Testis (tissue), 3 donors: ENCODE results near the gene MAML3. TPM values are rescaled to one million over a fixed set of nuclear protein-coding genes. Genes with fewer than 3 reads are reported as not detected.

ENCODE experiments used
- DNase-seq: peaks from one replicate; pipeline ENCODE4 v3.0.0-alpha.2; 2019
- H3K27ac ChIP-seq, 2 donors: fragments of 200-600 bp; sonication (generic); one replicate each; pipeline ENCODE4 v1.5.1; 2019
- H3K27me3 ChIP-seq: fragments of 200-600 bp; sonication (generic); one replicate; pipeline ENCODE4 v1.5.1; 2019
- H3K36me3 ChIP-seq: fragments of 200-600 bp; sonication (generic); one replicate; pipeline ENCODE4 v1.5.1; 2017; ENCODE audit warnings: low read depth; ENCODE audit errors: missing control alignments
- H3K4me1 ChIP-seq: fragments of 200-600 bp; sonication (generic); one replicate; pipeline ENCODE4 v1.5.1; 2019
- H3K4me3 ChIP-seq, 2 donors: fragments of 200-600 bp; sonication (generic); one replicate each; pipeline ENCODE4 v1.5.1; 2017 to 2019
- H3K9me3 ChIP-seq: fragments of 200-600 bp; sonication (generic); one replicate; pipeline ENCODE4 v1.5.1; 2017
- POLR2A ChIP-seq: fragments of 450-650 bp; IDR thresholded peaks from one replicate; pipeline ENCODE4 v1.6.1; 2017; ENCODE audit warnings: antibody characterized with exemption, mild to moderate bottlenecking, moderate library complexity
- WGBS, 2 donors: methylation state at CpG; one replicate each; pipeline ENCODE4 v1.1.5; 2018; 5-methylcytosine and 5-hydroxymethylcytosine counted together
- intact Hi-C: fragments of 100-400 bp; cut with DNase I; formaldehyde crosslinking; loops from one replicate; pipeline ENCODE4 v1.15.1; 2023; ENCODE audit warnings: low total_unique reads
- polyA plus RNA-seq: library from polyadenylated mRNA; stranded (reverse); fragments of 350-450 nt; fragmentation: Illumina TruSeq; extraction: RNeasy Lipid Tissue Mini Kit (QIAGEN cat#74804); gene quantifications from one replicate; pipeline ENCODE4 v1.2.3, GENCODE V29; 2014; ENCODE audit warnings: low read depth, low replicate concordance; ENCODE audit not compliant: insufficient read depth
- total RNA-seq, 2 donors: library from RNA; depleted of rRNA; stranded (reverse); fragments of >200 nt; gene quantifications; one replicate each; pipeline ENCODE4 v1.2.3, GENCODE V29; 2016
- TF ChIP-seq, protein P1 (sequence below), 3 experiments: fragments of 450-650 bp in 2 of 3; fragments of 200-600 bp in 1 of 3; sonication (generic) in 1 of 3; IDR thresholded peaks; one replicate each; pipeline ENCODE4 v1.5.1; 2016 to 2019; ENCODE audit warnings: antibody characterized with exemption in 3 of 3, mild to moderate bottlenecking in 2 of 3, moderate library complexity in 1 of 3

Gene MAML3
- total and polyA plus RNA-seq, 3 donors from 2014 or later = 7.6 to 21.2 (median 18.8) TPM

DNA sequence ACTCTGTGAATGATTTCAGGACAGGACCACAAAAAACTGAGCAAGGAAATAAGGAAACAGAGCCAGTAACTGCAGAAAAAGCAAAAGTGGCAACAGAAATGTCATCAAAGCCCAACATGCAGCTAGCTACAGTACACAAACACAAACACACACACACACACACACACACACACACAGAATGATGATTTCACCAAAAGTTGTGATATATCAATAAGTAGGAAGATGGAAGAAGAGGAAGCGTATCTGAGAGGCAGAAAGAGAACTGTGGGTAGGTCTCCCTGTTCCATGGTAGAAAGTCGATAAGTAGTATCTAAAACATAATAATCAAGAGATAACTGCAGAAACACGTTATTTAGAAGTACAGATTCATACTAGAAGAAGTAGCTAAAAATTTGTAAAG lies 340.1 kb downstream of the MAML3 start:
- intact Hi-C loops = no loop called here
- no peaks in the 10 kb centered on the region for H3K36me3 ChIP-seq
- WGBS, 2 donors = 52 to 56% methylated on average over 3 of the region's 3 CpGs
- H3K4me3 ChIP-seq = no peak overlapping the region
- TF ChIP-seq, protein P1, sequence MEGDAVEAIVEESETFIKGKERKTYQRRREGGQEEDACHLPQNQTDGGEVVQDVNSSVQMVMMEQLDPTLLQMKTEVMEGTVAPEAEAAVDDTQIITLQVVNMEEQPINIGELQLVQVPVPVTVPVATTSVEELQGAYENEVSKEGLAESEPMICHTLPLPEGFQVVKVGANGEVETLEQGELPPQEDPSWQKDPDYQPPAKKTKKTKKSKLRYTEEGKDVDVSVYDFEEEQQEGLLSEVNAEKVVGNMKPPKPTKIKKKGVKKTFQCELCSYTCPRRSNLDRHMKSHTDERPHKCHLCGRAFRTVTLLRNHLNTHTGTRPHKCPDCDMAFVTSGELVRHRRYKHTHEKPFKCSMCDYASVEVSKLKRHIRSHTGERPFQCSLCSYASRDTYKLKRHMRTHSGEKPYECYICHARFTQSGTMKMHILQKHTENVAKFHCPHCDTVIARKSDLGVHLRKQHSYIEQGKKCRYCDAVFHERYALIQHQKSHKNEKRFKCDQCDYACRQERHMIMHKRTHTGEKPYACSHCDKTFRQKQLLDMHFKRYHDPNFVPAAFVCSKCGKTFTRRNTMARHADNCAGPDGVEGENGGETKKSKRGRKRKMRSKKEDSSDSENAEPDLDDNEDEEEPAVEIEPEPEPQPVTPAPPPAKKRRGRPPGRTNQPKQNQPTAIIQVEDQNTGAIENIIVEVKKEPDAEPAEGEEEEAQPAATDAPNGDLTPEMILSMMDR (IDR thresholded peaks at IDR 0.05) = no peak
- TF ChIP-seq POLR2A = no peak
- H3K9me3 ChIP-seq = no peaks in the 10 kb centered on the region
- DNase-seq = no peak
- no peaks in the 10 kb centered on the region for H3K27me3 ChIP-seq
- H3K4me1 ChIP-seq = peaks cover 42% of the 10 kb centered on the region
- peak overlapping the region; percentile 79 to 87 for H3K27ac ChIP-seq

DNA sequence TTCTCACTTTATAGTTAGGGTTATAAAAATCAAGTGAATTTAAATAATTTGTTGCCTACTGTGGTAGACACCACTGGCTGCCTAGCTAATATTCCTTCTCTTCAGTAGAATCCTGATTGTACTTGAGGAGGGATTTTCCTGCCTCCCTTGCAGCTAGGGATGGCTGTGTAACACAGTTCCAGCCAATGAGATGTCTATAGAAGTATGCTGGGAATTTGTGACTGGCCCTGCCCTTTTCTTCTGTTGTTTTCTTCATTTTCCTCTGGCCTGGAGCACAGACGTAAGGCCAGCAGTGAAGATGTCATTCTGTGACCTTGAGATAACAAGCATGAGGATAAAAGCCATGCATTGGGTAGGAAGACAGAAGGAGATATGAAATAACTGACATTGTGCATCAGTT lies 343.3 kb downstream of the MAML3 start:
- Histone ChIP-seq H3K9me3 (no peaks in the 10 kb centered on the region), H3K27ac (peak overlapping the region; percentile 32 to 46)
- DNase-seq = peak; percentile 65

DNA sequence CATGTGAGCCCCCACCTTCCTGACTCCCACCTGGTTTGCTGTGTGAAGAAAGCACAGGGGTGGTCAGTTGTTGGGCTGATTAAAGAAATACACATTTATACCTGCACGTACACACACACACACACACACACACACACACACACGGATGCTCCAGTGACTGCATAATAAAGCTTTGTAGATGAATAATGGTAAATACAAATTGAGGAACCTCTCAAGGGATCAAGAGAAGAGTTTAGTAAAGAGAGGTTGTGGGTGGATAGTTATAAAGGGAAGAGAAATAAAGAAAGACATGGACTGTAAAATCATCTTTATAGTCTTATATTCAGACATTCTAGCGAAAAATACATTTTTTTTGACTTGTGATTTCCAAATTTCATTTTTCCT lies 344.2 kb downstream of the MAML3 start:
- Histone ChIP-seq H3K4me1 (peaks cover 31% of the 10 kb centered on the region), H3K36me3 (no peaks in the 10 kb centered on the region), H3K9me3 (no peaks in the 10 kb centered on the region), H3K27me3 (no peaks in the 10 kb centered on the region), H3K27ac (peak overlapping the region in 1 of 2 donors; percentile 8), H3K4me3 (no peak overlapping the region)
- DNase-seq = no peak
- no peak for TF ChIP-seq POLR2A
- TF ChIP-seq, protein P1 (IDR thresholded peaks at IDR 0.05) = no peak
- 80 to 81% methylated on average over 3 of the region's 3 CpGs for WGBS, 2 donors
- intact Hi-C loops = no loop called here

More for the DNA sequence above, 343.3 kb downstream of the MAML3 start:
- TF ChIP-seq POLR2A = no peak
- TF ChIP-seq, protein P1 (IDR thresholded peaks at IDR 0.05) = no peak
- H3K4me3 ChIP-seq = no peak overlapping the region
- no peaks in the 10 kb centered on the region for H3K27me3 ChIP-seq
- intact Hi-C loops = no loop called here
- 61 to 75% methylated on average over 1 of the region's 1 CpG for WGBS, 2 donors
- H3K36me3 ChIP-seq = no peaks in the 10 kb centered on the region
- H3K4me1 ChIP-seq = peaks cover 41% of the 10 kb centered on the region

DNA sequence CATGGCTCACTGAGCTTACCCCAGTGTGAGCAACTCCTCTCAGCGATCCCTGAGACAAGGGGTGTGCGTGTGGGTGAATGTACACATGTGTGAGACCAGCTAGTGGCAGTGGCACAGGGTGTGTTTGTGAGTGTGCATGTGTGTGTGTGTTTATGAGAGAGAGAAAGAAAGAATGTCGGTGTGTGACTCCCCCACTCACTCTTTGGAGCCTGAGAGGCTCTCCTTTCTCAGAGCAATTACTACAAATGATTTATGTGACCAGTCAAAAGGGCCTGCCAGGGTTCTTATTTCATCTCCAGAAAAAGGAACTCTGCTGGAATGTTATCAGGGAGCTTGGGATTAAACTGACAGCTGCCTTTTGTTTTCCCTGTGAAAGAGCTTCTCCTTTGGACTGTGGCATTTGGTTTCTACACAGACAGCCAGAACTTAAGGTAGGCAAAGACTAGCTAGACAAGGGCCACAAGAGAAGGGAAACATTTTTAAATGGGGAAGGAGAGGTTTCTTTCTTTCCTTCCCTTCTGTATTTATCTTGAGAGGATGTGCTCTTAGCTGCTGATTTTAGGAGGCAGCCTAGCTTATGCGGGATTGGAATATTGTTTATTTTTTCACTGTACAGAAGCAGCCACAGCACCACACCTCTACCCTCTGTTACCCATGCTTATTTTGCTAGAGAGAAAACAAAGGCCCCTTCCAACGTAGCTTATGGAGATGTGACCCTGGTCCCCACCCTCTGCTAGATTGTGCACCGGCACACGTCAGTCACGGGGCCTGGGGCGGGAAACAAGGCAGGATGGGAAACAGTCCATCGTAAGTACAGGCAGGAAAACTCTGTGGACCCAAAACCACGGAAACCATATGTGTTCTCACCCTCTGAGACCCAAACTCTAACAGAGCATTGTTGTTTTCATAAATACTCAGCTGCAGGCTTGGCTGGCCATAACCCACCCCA lies 344.9 kb downstream of the MAML3 start:
- no peaks in the 10 kb centered on the region for H3K9me3 ChIP-seq
- 66% methylated on average over 9 to 11 of the region's 11 CpGs for WGBS, 2 donors
- no peaks in the 10 kb centered on the region for H3K36me3 ChIP-seq
- peak overlapping the region; percentile 8 to 65 for H3K27ac ChIP-seq
- no peak for TF ChIP-seq POLR2A
- TF ChIP-seq, protein P1 (IDR thresholded peaks at IDR 0.05) = no peak
- H3K27me3 ChIP-seq = no peaks in the 10 kb centered on the region
- intact Hi-C loops = no loop called here
- no peak for DNase-seq
- peaks cover 25% of the 10 kb centered on the region for H3K4me1 ChIP-seq
- no peak overlapping the region for H3K4me3 ChIP-seq
